A172 (cell line): ENCODE measurements around the gene PDXDC1. TPM values are rescaled to one million over a fixed set of nuclear protein-coding genes. Genes with fewer than 3 reads are reported as not detected.
"Not testable (repeated sequence)": the region's sequence is repeated elsewhere in the genome, so short reads cannot be mapped to it uniquely, and the experiment has no call there.

Experiments used
- DNase-seq: peaks from one replicate; pipeline ENCODE4 v3.0.0-alpha.2; 2015; ENCODE audit warnings: low spot score
- total RNA-seq: library from RNA; depleted of rRNA; stranded (reverse); fragments of >200 nt; shearing (Covaris generic); gene quantifications from 2 replicates; pipeline ENCODE4 v1.2.3, GENCODE V29; 2014

Gene PDXDC1
- total RNA-seq, 1 experiment from 2014 or later: 89.8 TPM

- DNase-seq: not testable (repeated sequence)
These were observed 3.1 kb upstream of the PDXDC1 start for GRCh38 chr16:14971621-14972228.

DNA sequence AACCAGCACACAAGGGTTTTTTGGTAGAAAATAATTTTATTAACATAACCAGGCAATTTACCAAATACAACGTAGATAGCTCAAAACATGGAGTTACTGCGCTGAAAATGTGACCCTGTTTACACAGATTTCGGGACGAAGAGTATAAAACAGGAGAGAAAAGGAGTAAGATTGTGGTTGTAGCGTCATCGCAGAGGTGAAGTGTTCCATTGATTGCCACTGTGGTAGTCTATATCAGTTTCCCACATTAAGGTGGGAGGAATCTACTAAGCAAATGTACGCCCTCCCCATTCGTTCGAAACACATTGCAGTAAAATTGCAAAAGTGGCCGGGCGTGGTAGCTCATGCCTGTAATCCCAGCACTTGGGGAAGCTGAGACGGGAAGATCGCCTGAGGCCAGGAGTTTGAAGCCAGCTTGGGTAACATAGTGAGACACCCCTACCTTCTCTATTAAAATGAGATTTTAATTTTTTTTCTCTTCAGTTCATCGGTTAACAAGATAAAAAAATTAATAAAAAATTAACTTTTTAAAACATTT is 972 bp upstream of the PDXDC1 start:
- DNase-seq: not testable (repeated sequence)

GRCh38 chr16:14974331-14974655 is 533 bp upstream of the PDXDC1 start:
- peak; percentile 71 for DNase-seq

DNA sequence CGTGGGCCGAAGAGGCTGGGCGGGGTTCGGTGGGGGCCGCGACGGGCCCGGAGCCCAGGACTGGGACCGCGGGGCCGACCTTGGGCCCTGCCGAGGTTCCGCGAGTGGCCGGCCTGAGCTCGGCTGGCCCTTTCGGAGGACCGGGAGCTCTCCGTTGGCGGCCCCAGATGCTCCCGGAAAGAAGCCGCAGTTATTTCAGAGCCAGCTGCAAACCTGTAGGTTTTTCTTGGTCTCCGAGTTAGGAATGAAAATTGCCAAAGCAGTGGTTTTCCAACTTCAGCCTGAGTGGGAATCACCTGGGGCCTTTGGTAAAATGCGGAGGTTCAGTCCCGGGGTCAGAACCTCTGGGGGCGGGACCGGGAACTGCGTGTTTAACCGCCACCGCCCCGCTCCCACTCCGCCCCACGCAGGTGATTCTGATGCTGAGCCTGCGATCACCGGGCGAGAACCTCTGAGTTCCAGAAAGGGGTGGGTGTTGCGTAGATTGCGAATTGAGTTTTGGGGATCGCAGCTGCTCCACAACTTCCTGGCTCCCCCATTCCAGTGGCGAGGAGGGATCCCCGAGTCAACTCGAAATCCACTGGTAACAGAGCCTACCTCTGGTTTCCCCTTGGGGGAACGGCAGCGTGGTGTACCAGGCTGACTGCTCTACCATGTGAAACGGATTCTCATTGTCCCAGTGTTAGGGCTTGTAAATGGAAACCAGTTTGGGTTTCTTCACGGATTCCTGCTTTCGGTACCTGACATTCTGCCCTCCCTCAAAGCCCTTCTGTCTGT is 780 bp downstream of the PDXDC1 start:
- peak; percentile 15 for DNase-seq

GRCh38 chr16:14976971-14977736 is 2.3 kb downstream of the PDXDC1 start:
- not testable (repeated sequence) for DNase-seq

DNA sequence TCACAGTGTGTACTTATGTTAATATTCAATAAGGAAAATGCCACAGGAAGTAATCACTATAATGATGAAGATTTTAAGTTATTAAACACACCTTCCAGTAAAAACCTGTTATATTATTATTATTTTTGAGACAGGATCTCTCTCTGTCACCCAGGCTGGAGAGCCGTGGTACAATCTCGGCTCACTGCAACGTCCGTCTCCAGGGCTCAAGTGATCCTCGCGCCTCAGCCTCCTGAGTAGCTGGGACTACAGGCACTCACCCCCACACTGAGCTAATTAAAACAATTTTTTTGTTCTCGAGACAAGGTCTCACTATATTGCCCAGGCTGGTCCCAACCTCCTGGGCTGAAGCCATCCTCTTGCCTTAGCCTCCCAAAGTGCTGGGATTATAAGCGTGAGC is 3.5 kb downstream of the PDXDC1 start:
- not testable (repeated sequence) for DNase-seq

DNA sequence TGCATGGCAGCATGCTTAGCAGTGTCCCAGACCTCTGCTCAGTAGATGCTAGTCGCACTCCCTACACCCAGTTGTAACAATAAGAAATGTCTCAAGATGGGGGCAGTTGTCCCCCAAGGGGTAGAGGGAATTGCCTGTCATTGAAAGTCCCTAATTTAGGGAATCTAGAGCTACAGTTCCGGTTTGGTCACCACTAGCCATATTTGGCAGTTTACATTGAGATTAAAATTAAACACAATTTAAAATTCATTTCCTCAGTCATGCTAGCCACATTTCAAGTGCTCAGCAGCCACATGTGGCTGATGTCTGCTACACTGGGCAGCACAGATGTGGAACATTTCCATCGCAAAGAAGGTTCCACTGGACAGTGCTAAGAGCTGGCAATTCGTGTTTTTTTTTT is 4.1 kb downstream of the PDXDC1 start:
- not testable (repeated sequence) for DNase-seq

DNA sequence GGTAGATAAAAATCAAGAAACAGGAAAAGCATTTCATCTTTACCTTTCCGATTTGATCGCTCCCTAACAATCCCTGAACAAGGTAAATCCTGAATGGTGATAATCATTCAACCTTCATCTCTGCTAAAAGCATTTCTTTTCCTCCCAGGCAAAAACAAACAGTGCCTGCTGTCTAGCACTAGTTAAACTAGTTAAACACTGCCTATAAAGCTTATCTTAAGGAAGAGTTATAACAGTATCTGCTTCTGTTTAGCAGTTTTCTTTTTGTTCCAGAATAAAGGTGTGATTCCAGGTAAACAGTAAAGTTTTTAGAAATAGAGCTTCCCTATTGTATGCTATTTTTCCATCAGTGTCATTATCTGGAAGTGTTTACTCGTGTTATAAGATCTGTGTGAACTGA is 6.4 kb downstream of the PDXDC1 start:
- DNase-seq: not testable (repeated sequence)

DNA sequence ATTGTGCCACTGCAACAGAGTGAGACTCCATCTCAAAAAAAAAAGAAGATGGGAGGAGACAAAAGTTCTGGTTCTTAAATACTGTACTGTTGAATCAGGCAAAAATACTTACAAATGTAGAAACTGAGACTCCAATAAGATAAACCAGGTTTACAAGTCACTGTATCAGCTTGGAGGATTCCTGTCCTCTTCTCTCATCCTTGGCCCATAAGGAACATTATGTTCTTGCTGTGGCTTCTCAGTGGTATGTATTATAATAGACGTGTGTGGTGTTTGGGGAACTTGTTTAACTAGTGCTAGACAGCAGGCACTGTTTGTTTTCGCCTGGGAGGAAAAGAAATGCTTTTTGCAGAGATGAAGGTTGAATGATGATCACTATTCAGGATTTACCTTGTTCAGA is 7.7 kb downstream of the PDXDC1 start:
- DNase-seq: not testable (repeated sequence)

GRCh38 chr16:14988092-14988491 is 13.3 kb downstream of the PDXDC1 start:
- not testable (repeated sequence) for DNase-seq

DNA sequence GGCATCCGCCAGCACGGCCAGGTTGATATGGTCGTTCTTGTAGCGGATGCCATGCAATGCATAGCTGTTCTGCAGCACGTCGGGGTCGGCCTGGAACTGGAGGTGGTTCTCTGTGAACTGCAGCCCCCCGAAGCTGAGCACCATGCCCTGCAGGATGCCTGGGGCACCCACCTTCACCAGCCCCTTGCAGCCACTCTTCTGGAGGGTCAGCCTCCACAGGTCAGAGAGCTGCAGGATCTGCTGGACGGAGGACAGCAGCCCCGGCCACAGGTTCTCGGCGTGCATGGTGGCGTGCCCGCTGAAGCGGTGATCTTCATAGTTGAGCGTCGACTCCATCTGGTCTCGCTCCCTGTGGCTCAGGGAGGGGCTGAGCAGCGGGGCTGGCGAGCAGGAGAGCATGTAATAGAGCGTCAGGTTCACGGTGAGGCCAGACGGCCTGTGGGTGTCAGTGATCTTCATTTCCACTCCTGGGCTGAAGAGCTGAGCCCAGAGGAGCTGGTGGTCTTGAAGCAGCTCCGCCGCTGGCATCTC is 13.9 kb downstream of the PDXDC1 start:
- not testable (repeated sequence) for DNase-seq

GRCh38 chr16:14989291-14990281 is 14.8 kb downstream of the PDXDC1 start:
- DNase-seq: not testable (repeated sequence)

- DNase-seq: not testable (repeated sequence)
These were observed 18.7 kb downstream of the PDXDC1 start for GRCh38 chr16:14993277-14994151.

DNA sequence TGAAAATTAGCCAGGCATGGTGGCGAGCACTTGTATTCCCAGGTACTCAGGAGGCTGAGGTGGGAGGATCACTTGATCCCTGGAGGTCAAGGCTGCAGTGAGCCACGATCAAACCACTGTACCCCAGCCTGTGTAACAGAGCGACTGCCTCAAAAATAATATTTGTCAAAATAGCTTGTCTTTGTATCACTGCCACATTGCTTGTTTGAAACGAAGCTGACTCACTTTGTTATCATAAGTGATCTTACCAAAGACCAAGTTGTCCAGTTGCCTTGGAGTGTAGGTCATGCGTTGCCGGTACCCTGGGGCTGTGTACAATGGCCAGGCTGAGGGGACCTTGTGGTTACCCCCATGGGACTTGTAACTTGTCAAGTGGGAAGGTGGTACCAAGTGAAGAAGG is 21.9 kb downstream of the PDXDC1 start:
- peak; percentile 42 for DNase-seq

GRCh38 chr16:14998300-14998699 is 23.5 kb downstream of the PDXDC1 start:
- DNase-seq: not testable (repeated sequence)

DNA sequence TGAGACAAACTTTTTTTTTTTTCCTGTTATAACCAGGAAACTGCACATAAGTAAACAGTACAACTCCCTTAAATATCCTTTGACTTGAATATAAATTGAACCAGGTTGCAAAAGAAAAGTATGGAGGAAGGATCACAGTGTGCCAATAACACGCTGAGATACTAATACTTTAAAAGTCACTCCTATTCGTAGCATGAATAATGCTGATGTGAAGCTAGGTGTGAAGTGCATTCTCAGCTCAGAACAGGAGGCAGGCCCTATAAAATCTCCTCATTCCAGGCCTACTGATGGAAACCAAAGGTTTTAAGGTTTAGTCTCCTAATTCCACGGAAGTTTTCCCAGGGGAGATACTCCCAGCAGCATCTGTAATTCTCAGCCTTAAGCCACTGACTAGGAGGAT is 25.0 kb downstream of the PDXDC1 start:
- not testable (repeated sequence) for DNase-seq

DNA sequence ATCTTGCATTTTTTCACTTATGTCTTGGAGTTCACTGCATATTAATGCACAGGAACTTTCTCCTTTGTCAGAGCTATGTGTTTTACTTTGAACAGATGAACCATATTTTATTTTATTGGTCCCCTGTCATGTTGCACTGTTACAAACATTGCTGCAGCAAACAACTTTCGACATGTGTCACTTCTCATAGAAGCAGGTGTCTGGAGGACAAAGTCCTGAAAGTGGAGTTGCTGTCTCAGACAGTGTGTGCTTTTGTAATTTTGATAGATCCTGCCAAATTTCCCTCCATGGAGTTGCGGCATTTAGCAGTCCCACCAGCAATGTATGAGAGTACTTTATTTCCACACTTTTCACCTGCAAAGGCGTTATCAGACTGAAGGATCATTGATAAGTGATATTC is 27.6 kb downstream of the PDXDC1 start:
- DNase-seq: not testable (repeated sequence)

DNA sequence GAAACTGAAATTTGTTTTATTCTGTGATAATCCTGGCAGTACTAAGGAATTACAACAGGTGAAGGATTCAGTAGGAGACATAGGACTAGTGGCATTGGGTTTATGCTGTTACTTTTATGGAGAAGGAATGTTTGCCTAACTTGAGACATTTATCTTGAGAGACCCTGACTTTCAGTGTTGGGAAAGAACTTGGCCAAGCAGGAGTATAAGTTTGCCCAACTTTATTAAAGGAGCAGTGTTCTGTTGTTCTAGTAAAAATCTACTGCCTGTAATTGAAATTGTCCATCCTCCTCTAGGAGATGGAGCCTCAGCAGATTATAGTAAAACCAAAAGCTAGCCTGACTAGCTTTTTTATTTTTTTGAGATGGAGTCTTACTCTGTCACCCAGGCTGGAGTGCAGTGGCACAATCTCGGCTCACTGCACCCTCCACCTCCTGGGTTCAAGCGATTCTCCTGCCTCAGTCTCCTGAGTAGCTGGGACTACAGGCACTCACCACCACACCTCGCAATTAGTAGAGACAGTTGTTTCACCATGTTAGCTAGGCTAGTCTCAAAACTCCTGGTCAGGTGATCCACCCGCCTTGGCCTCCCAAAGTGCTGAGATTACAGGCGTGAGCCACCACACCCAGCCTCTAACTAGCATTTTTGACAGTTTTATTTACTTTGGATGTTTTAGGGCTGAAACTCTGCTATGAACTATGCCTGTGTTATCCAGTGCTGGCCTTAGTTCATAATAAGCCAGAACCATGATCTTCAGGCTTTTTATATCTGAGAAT is 30.7 kb downstream of the PDXDC1 start:
- not testable (repeated sequence) for DNase-seq

- not testable (repeated sequence) for DNase-seq
These were observed 33.8 kb downstream of the PDXDC1 start for GRCh38 chr16:15008647-15009046.
